Liver (tissue), 9 donors: Measurements from ENCODE around the gene RASA3. TPM values are rescaled to one million over a fixed set of nuclear protein-coding genes. Genes with fewer than 3 reads are reported as not detected.
A peak's percentile ranks its signal among the peaks of the same experiment; 100 is the strongest.

Source experiments
- DNase-seq: peaks from one replicate; pipeline ENCODE4 v3.0.0-alpha.2; 2017; ENCODE audit warnings: low spot score
- H3K27ac ChIP-seq, 2 donors: one replicate each; pipeline ENCODE4 v1.7.0; 2013; ENCODE audit warnings: inconsistent platforms in 2 of 2, low read length in 2 of 2, control low read depth in 1 of 2, low read depth in 1 of 2, mild to moderate bottlenecking in 1 of 2
- H3K27me3 ChIP-seq, 4 donors: one replicate each; pipeline versions ENCODE4 v1.6.1 to v1.7.0; 2013; ENCODE audit warnings: low read length in 3 of 4, inconsistent platforms in 1 of 4, mild to moderate bottlenecking in 1 of 4, moderate library complexity in 1 of 4; ENCODE audit not compliant: control insufficient read depth in 4 of 4, insufficient read depth in 4 of 4
- H3K36me3 ChIP-seq, 4 donors: one replicate each; pipeline versions ENCODE4 v1.6.1 to v1.7.0; 2013; ENCODE audit warnings: low read length in 3 of 4, mild to moderate bottlenecking in 3 of 4, low read depth in 1 of 4, moderate library complexity in 1 of 4; ENCODE audit not compliant: control insufficient read depth in 4 of 4, insufficient read depth in 3 of 4
- H3K4me1 ChIP-seq, 4 donors: one replicate each; pipeline versions ENCODE4 v1.6.1 to v1.7.0; 2013; ENCODE audit warnings: low read length in 3 of 4, mild to moderate bottlenecking in 3 of 4, moderate library complexity in 1 of 4; ENCODE audit not compliant: control insufficient read depth in 4 of 4, insufficient read depth in 4 of 4
- H3K4me3 ChIP-seq, 3 donors: one replicate each; pipeline versions ENCODE4 v1.6.1 to v1.7.0; 2013; ENCODE audit warnings: low read length in 3 of 3, control low read depth in 1 of 3, low read depth in 1 of 3, mild to moderate bottlenecking in 1 of 3
- H3K9ac ChIP-seq, 2 donors: one replicate each; pipeline ENCODE4 v1.7.0; 2013; ENCODE audit warnings: low read length in 2 of 2, mild to moderate bottlenecking in 2 of 2, moderate library complexity in 2 of 2, control low read depth in 1 of 2, low read depth in 1 of 2
- H3K9me3 ChIP-seq, 4 donors: one replicate each; pipeline versions ENCODE4 v1.6.1 to v1.7.0; 2013; ENCODE audit warnings: low read length in 3 of 4; ENCODE audit not compliant: control insufficient read depth in 4 of 4
- EGR1 ChIP-seq, 2 donors: IDR thresholded peaks; 2 replicates each; pipeline ENCODE4 v1.6.1; 2016 to 2018; ENCODE audit warnings: antibody characterized with exemption in 2 of 2, low read depth in 2 of 2
- FOXA1 ChIP-seq: IDR thresholded peaks from 2 replicates; pipeline ENCODE4 v1.6.1; 2016; ENCODE audit warnings: antibody characterized with exemption
- FOXA2 ChIP-seq: IDR thresholded peaks from 2 replicates; pipeline ENCODE4 v1.6.1; 2016; ENCODE audit warnings: antibody characterized with exemption
- GABPA ChIP-seq, 2 donors: IDR thresholded peaks in 1 of 2; conservative IDR thresholded peaks in 1 of 2; 2 replicates each; pipeline ENCODE4 v1.6.1; 2016; ENCODE audit warnings: antibody characterized with exemption in 2 of 2, mild to moderate bottlenecking in 1 of 2, moderate library complexity in 1 of 2
- HNF4A ChIP-seq, 2 donors: conservative IDR thresholded peaks; 2 replicates each; pipeline ENCODE4 v1.6.1; 2016; ENCODE audit warnings: antibody characterized with exemption in 2 of 2, mild to moderate bottlenecking in 2 of 2
- HNF4G ChIP-seq: IDR thresholded peaks from 2 replicates; pipeline ENCODE4 v1.6.1; 2016; ENCODE audit warnings: antibody characterized with exemption
- NR2F2 ChIP-seq: IDR thresholded peaks from 2 replicates; pipeline ENCODE4 v1.6.1; 2016; ENCODE audit warnings: antibody characterized with exemption
- RAD21 ChIP-seq, 2 donors: IDR thresholded peaks; 2 replicates each; pipeline ENCODE4 v1.6.1; 2016; ENCODE audit warnings: antibody characterized with exemption in 2 of 2, mild to moderate bottlenecking in 2 of 2
- RXRA ChIP-seq, 2 donors: IDR thresholded peaks; 2 replicates each; pipeline ENCODE4 v1.6.1; 2017 to 2018; ENCODE audit warnings: antibody characterized with exemption in 2 of 2, mild to moderate bottlenecking in 1 of 2
- SP1 ChIP-seq: IDR thresholded peaks from 2 replicates; pipeline ENCODE4 v1.6.1; 2018; ENCODE audit warnings: antibody characterized with exemption, mild to moderate bottlenecking
- TAF1 ChIP-seq: conservative IDR thresholded peaks from 2 replicates; pipeline ENCODE4 v1.6.1; 2016; ENCODE audit warnings: antibody characterized with exemption, mild to moderate bottlenecking
- whole genome bisulfite sequencing: extraction: QIAGEN DNeasy Blood & Tissue Kit; methylation state at CpG from one replicate; pipeline ENCODE4 v1.1.7; 2013; 5-methylcytosine and 5-hydroxymethylcytosine counted together
- polyA plus RNA-seq, 2 donors: library from polyadenylated mRNA; stranded (reverse) in 1 of 2; unstranded in 1 of 2; fragments of 200-250 nt in 1 of 2; fragments of >200 nt in 1 of 2; fragmentation: Nextera tagmentation in 1 of 2; extraction: Ambion mirVana in 1 of 2; gene quantifications; one replicate each; pipeline versions ENCODE4 v1.2.1 to v1.2.3, GENCODE V29; 2013 to 2015
- total RNA-seq, 2 donors: library from RNA; depleted of rRNA; stranded (reverse); fragments of >200 nt; gene quantifications; one replicate each; pipeline ENCODE4 v1.2.3, GENCODE V29; 2014
- TF ChIP-seq, protein P1 (sequence below): IDR thresholded peaks from 2 replicates; pipeline ENCODE4 v1.6.1; 2016; ENCODE audit warnings: antibody characterized with exemption
- TF ChIP-seq, protein P2 (sequence below): IDR thresholded peaks from 2 replicates; pipeline ENCODE4 v1.6.1; 2016; ENCODE audit warnings: antibody characterized with exemption
- TF ChIP-seq, protein P3 (sequence below): fragments of 150-350 bp; IDR thresholded peaks from 2 replicates; pipeline ENCODE4 v1.5.1; 2017; ENCODE audit warnings: improper control_type of control experiment, low read depth, low read length; ENCODE audit not compliant: missing input control
- TF ChIP-seq, protein P4 (sequence below): IDR thresholded peaks from 2 replicates; pipeline ENCODE4 v1.6.1; 2016; ENCODE audit warnings: antibody characterized with exemption
- donor health status: healthy.
- donor health status: healthy.
- donor health status: healthy.
- donor health status: healthy.
- donor health status: healthy.

Gene RASA3
- total and polyA plus RNA-seq, 4 donors = 0.64 to 5.9 (median 3.8) TPM

DNA sequence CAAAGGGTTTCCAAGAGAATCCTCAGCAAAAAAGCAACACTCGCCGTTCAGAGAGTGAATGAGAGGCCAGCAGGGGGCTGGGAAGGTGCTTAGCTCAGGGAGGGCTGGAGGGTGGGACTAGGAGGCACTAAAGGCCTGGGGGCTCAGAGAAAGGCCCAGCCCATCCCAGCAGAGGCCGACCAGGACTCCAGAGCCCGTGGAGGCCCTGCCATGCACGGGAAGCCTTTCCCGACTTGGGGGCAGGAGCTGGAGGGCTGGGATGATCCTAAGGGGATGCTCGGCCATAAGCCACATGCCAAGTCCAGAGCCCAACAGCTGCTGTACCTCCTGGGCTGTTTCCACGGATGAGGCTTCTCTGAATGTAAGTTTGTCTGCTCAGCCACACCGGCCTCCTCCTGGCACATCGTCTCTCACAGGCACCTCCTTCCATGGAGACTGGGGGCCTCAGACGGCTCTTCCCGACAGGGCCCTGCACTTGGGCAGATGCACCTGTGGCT is 19.5 kb downstream of the RASA3 start:
- WGBS = 71% methylated on average over 12 of the region's 12 CpGs
- Histone ChIP-seq H3K9me3 (no peaks in the 10 kb centered on the region), H3K27me3 (no peaks in the 10 kb centered on the region), H3K27ac (no peak overlapping the region), H3K36me3 (no peaks in the 10 kb centered on the region), H3K9ac (no peak overlapping the region), H3K4me1 (peaks cover 0 to 6% (median 0%) of the 10 kb centered on the region in 4 donors), H3K4me3 (no peak overlapping the region)
- TF ChIP-seq FOXA1 (no peak), TAF1 (no peak), RAD21 (IDR thresholded peaks at IDR 0.05) (no peak)
- TF ChIP-seq, protein P1, sequence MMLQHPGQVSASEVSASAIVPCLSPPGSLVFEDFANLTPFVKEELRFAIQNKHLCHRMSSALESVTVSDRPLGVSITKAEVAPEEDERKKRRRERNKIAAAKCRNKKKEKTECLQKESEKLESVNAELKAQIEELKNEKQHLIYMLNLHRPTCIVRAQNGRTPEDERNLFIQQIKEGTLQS = no peak
- no peak for DNase-seq

DNA sequence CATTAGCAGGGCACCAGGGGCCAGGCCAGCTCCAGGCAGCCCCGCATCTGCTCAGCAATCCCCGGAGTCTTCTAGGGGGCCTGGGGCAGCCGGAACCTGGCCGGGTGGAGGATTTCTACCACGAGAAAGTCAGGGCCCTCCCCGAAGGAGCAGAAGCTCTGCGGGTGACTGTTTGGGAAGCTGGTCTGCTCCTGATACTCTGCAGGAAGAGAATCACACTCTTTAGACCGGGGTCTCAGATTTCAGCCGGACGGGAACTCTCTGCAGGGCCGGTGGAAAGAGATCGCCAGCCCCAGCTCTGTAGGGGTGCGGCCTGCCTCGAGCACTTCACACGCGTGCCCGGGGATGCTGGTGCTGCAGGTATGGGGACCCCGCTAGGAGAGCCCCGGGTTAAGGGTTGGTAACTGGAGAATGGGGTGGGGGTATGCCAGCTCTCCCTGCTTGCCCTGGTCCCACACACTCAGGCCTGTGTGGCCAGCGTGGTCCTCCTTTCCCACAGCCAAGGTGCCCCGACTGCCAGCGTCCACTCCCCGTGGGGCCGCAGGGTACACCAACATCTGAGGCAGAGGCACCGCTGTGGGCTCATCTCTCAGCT is 20.1 kb downstream of the RASA3 start:
- DNase-seq = no peak
- Histone ChIP-seq H3K27ac (peak overlapping the region in 1 of 2 donors; percentile 23), H3K36me3 (no peaks in the 10 kb centered on the region), H3K9me3 (no peaks in the 10 kb centered on the region), H3K9ac (no peak overlapping the region), H3K27me3 (no peaks in the 10 kb centered on the region), H3K4me1 (peaks cover 0 to under 1% (median 0%) of the 10 kb centered on the region in 4 donors), H3K4me3 (no peak overlapping the region)
- whole genome bisulfite sequencing = 62% methylated on average over 25 of the region's 25 CpGs
- TF ChIP-seq NR2F2 = no peak
- TF ChIP-seq SP1 = no peak
- no peak for TF ChIP-seq RXRA (IDR thresholded peaks at IDR 0.05)
- no peak for TF ChIP-seq TAF1

DNA sequence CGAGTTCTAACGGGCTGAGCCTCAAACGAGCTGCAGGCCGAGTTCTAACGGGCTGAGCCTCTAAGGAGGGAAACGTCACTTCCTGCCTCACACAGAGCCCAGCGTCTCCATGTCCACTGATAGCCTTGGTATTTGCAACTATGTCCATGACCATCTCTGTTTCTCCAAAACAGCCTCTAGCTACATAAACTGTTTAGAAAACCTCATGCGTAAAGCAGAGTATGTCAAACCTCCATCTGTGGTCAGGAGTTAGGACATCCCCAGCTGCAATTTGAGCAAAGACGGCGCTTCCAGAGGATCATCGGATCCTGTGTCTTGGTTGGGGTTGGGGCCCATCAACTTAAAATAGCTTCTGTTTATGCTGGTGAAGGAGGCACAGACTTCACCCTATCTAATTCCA is 20.8 kb downstream of the RASA3 start:
- WGBS = 72% methylated on average over 11 of the region's 11 CpGs
- H3K9ac ChIP-seq = no peak overlapping the region
- TF ChIP-seq SP1 (no peak), HNF4G (no peak), TAF1 (no peak), RXRA (IDR thresholded peaks at IDR 0.05) (no peak), FOXA2 (no peak), EGR1 (IDR thresholded peaks at IDR 0.05; ENCODE audit: low read depth in 2 of 2) (no peak), RAD21 (IDR thresholded peaks at IDR 0.05) (no peak), GABPA (IDR thresholded peaks at IDR 0.05 in 1 of 2, conservative IDR thresholded peaks at IDR 0.05 in 1 of 2) (no peak), HNF4A (conservative IDR thresholded peaks at IDR 0.05) (no peak), NR2F2 (no peak)
- TF ChIP-seq, protein P1 = no peak
- TF ChIP-seq, protein P2, sequence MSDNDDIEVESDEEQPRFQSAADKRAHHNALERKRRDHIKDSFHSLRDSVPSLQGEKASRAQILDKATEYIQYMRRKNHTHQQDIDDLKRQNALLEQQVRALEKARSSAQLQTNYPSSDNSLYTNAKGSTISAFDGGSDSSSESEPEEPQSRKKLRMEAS = no peak
- TF ChIP-seq, protein P3, sequence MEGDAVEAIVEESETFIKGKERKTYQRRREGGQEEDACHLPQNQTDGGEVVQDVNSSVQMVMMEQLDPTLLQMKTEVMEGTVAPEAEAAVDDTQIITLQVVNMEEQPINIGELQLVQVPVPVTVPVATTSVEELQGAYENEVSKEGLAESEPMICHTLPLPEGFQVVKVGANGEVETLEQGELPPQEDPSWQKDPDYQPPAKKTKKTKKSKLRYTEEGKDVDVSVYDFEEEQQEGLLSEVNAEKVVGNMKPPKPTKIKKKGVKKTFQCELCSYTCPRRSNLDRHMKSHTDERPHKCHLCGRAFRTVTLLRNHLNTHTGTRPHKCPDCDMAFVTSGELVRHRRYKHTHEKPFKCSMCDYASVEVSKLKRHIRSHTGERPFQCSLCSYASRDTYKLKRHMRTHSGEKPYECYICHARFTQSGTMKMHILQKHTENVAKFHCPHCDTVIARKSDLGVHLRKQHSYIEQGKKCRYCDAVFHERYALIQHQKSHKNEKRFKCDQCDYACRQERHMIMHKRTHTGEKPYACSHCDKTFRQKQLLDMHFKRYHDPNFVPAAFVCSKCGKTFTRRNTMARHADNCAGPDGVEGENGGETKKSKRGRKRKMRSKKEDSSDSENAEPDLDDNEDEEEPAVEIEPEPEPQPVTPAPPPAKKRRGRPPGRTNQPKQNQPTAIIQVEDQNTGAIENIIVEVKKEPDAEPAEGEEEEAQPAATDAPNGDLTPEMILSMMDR = no peak
- TF ChIP-seq, protein P4, sequence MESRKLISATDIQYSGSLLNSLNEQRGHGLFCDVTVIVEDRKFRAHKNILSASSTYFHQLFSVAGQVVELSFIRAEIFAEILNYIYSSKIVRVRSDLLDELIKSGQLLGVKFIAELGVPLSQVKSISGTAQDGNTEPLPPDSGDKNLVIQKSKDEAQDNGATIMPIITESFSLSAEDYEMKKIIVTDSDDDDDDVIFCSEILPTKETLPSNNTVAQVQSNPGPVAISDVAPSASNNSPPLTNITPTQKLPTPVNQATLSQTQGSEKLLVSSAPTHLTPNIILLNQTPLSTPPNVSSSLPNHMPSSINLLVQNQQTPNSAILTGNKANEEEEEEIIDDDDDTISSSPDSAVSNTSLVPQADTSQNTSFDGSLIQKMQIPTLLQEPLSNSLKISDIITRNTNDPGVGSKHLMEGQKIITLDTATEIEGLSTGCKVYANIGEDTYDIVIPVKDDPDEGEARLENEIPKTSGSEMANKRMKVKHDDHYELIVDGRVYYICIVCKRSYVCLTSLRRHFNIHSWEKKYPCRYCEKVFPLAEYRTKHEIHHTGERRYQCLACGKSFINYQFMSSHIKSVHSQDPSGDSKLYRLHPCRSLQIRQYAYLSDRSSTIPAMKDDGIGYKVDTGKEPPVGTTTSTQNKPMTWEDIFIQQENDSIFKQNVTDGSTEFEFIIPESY = no peak
- no peaks in the 10 kb centered on the region for H3K4me1 ChIP-seq
- peak overlapping the region in 1 of 2 donors; percentile 23 for H3K27ac ChIP-seq
- no peaks in the 10 kb centered on the region for H3K27me3 ChIP-seq
- no peaks in the 10 kb centered on the region for H3K36me3 ChIP-seq
- H3K9me3 ChIP-seq = no peaks in the 10 kb centered on the region
- no peak overlapping the region for H3K4me3 ChIP-seq
- no peak for DNase-seq
